HL-60 (cell line): ENCODE results near the gene CD19.

Experiments used
- CTCF ChIP-seq: IDR thresholded peaks from one replicate; pipeline ENCODE4 v1.5.1; 2011; ENCODE audit warnings: low read length, control low read depth, inconsistent platforms; ENCODE audit not compliant: insufficient read depth
- POLR2AphosphoS5 ChIP-seq: IDR thresholded peaks from 2 replicates; pipeline ENCODE4 v1.6.1; 2012; ENCODE audit warnings: low read depth

DNA sequence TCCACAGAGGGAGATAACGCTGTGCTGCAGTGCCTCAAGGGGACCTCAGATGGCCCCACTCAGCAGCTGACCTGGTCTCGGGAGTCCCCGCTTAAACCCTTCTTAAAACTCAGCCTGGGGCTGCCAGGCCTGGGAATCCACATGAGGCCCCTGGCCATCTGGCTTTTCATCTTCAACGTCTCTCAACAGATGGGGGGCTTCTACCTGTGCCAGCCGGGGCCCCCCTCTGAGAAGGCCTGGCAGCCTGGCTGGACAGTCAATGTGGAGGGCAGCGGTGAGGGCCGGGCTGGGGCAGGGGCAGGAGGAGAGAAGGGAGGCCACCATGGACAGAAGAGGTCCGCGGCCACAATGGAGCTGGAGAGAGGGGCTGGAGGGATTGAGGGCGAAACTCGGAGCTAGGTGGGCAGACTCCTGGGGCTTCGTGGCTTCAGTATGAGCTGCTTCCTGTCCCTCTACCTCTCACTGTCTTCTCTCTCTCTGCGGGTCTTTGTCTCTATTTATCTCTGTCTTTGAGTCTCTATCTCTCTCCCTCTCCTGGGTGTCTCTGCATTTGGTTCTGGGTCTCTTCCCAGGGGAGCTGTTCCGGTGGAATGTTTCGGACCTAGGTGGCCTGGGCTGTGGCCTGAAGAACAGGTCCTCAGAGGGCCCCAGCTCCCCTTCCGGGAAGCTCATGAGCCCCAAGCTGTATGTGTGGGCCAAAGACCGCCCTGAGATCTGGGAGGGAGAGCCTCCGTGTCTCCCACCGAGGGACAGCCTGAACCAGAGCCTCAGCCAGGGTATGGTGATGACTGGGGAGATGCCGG, 769 bp downstream of the CD19 start:
- TF ChIP-seq POLR2AphosphoS5 (no peak), CTCF (no peak)
